ENCODE measurements around the gene CPOX.

The CPOX gene

GRCh38 chr3:98532709-98533571 lies 60.5 kb downstream of the CPOX start:
- DNase-seq = no peak

GRCh38 chr3:98532275-98532637 lies 61.2 kb downstream of the CPOX start:
- no peak for DNase-seq

DNA sequence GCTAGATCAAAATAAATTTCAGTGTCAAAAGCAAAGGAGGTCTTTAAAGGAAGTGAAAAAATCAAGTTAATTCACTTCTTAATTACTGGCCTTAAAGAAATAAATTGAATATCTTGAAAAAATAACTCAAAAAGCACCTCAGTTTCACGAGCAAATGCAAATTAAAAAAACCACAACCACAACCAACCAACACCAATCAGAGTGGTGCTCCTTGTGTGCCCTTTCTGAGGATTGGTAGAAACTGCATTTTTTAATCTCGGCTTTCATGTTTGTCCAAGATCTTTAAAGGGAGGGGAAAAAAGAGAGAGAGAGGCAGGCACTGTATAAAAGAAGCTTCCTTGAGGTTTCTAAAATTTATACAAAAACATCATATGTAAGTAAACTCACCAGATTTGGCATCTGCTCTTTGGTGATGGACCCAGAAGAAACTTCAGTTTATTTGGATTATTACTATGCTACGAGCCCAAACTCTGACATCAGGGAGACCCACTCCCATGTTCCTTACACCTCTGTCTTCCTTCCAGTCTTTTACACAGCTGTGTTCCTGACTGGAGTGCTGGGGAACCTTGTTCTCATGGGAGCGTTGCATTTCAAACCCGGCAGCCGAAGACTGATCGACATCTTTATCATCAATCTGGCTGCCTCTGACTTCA lies 61.7 kb downstream of the CPOX start, which contains the start of gene GPR15:
Gene GPR15 (plus strand): TSS at position 357 of the 653 bp plus-strand sequence. CDS start 56 bp downstream, at position 413.
- DNase-seq = no peak

DNA sequence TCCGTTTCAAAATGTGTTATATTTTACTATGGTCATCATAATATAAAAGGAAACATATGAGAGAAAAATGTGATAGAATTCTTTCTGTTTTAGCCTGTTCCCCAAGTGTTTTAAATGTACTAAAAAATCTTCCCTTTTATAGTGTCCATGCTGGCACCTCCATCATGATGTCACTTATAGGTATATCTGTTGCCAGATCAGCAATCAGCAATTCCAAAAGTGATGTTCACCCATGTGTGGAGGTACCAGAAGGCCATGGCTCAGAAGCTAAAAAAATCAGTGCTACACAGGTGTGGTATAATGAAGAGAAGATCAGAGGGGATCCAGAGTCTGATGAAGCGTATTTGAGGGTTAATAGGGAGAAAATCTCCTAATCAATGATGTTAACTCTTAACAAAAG lies 62.7 kb downstream of the CPOX start:
- DNase-seq = no peak

DNA sequence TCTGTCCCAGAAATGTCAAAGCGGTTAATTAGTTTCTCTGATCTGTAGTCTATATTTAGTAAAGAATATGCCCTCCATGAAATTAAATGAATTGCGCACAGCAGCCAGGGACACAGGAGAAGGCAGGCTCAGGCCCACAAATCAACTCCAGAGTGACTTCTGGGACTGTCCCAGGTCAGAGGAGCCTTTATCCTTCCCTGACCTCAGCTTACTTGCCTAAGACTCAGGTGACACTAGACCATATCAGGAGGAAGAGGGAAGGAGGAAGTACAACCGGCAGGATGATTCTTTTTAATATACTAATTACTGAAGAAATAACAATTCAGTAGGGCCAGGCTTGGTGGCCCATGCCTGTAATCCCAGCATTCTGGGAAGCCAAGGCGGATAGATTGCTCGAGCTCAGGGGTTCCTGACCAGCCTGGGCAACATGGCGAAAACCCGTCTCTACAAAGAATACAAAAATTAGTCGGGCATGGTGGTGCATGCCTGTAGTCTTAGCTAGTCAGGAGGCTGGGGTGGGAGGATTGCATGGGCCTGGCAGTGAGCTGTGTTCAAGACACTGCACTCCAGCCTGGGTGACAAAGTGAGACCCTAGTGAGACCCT lies 63.5 kb downstream of the CPOX start:
- DNase-seq = no peak
